Limb (tissue), 2 donors: ENCODE measurements around the gene SPRR2A.
"Not testable (repeated sequence)": the region's sequence is repeated elsewhere in the genome, so short reads cannot be mapped to it uniquely, and the experiment has no call there.

Experiments used
- DNase-seq, 2 donors: peaks; one replicate each; pipeline ENCODE4 v3.0.0-alpha.2; 2016; ENCODE audit errors: extremely low spot score in 2 of 2

The SPRR2A gene

GRCh38 chr1:153057375-153057774, at the start of gene SPRR2A:
Gene SPRR2A (minus strand): TSS chr1:153057512. CDS start chr1:153056735, 777 bp downstream.
- DNase-seq = no peak

DNA sequence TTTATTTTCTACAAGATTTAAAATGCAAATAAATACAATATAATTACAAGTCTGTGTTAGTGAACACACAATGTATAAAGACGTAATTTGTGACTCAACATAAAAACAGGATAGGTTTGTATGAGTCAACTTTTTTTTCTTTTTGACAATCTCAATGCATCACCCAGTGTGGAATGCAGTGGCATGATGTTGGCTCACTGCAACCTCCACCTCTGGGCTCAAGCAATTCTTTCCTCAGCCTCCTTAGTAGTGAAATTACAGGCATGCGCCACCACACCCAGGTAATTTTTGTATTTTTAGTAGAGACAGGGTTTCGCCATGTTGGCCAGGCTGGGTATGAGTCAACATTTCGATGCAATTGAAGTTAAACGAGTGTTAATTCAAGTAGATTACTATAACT, 42.9 kb upstream of the SPRR2A start:
- no peak for DNase-seq

GRCh38 chr1:153099461-153100045, 42.2 kb upstream of the SPRR2A start:
- no peak for DNase-seq

DNA sequence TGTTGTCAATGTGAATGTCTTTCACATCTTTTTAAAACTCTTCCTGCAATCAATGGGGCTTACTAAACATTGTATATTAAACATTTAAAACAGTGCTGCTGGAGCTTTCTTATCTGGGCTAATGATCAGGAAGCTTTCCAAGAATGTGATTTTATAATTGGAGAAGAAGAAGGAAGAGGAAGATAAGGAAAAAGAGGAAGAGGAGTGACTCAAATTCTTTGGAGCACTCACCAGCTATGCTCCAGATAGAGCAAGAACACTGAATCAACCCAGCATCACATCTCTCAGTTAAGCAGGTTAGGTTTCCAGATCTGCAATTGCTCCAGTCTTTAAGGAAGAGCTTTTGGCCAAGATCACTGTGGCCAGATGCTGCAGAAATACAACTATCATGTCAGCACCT, 38.5 kb upstream of the SPRR2A start:
- no peak for DNase-seq

DNA sequence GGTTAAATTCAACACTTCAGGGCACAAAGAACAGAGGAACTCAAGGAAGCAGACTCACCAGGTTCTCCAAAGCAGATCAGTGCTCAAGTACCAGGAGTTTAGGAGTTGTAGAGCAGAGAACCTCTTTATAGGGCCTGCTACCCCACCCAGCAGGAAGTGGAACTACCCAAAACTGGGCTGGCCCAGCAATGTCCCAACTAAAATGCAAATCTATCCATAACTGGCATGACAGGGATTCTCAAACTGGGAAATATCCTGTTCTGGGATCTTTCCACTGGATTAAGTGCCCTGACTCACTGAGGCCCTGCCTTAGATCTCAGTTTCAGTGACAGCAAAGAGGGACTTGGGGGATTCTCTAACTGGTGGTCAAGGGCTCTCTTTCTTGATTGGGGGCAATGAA, 37.1 kb upstream of the SPRR2A start, which contains the start of gene SPRR2E:
Gene SPRR2E (minus strand): TSS at position 101 of the 400 bp plus-strand sequence. CDS start 775 bp downstream, outside the sequence.
- no peak for DNase-seq

DNA sequence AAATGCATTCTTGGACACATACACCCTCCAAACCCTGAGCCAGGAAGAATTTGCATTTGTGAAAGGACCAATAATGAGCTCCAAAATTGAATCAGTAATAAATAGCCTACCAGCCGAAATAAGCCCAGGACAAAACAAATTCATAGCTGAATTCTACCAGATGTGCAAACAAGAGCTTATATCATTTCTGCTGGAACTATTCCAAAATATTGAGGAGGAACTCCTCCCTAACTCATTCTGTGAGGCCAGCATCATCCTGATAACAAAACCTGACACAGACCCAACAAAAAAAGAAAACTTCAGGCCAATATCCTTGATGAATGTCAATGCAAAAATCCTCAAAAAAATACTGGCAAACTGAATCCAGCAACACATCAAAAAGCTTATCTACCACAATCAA, 30.3 kb upstream of the SPRR2A start:
- DNase-seq = no peak

DNA sequence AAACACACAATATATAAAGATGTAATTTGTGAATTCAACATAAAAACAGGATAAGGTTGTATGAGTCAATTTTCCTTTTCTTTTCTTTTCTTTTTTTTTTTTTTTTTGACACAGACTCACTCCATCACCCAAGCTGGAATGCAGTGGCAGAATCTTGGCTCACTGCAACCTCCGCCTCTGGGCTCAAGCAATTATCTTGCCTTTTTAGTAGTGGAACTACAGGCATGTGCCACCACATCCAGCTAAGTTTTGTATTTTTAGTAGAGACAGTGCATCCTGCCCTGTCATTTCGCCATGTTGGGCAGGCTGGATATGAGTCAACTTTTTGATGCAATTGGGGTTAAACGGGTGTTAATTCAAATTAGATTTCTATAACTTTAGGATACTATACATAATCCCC, 24.4 kb upstream of the SPRR2A start:
- no peak for DNase-seq

DNA sequence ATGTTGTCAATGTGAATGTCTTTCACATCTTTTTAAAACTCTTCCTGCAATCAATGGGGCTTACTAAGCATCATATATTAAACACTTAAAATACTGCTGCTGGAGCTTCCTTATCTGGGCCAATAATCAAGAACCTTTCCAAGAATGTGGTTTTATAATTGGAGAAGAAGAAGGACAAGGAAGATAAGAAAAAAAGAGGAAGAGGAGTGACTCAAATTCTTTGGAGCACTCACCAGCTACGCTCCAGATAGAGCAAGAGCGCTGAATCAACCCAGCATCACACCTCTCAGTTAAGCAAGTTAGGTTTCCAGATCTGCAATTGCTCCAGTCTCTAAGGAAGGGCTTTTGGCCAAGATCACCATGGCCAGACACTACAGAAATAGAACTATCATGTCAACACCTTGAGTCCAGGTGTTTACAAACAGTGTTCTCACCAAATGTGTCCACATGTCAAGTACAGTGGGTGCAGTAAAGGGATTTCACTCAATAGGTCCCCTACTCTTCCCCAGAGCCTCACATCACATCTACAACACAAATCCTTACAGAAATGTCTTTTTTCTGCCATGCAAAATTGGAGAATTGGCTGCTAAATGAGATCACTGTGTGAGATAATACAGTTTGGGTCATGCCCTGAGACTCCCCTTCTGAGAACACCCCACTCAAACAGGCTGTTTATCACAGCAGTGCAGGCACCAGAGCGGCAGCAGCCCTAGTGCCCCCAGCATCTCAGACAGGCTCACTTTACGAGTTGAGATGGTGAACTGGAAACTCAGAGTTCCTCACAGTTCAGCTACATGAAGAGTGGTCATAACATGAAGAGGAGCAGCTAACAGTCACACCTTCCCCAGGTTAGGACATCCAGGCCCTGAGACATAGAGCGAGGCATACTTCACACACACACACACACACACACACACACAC, 15.8 kb upstream of the SPRR2A start:
- DNase-seq = no peak

GRCh38 chr1:153071511-153071910, 14.2 kb upstream of the SPRR2A start, which contains the start of gene SPRR2B:
Gene SPRR2B (minus strand): TSS chr1:153071611. CDS start chr1:153070839, 772 bp downstream.
- DNase-seq = no peak

- DNase-seq = no peak
Measured at GRCh38 chr1:153070243-153070642, 12.9 kb upstream of the SPRR2A start.

GRCh38 chr1:153058826-153059784, 1.8 kb upstream of the SPRR2A start:
- DNase-seq = no peak

GRCh38 chr1:153058154-153058553, 842 bp upstream of the SPRR2A start:
- DNase-seq = no peak

- not testable (repeated sequence) for DNase-seq
Measured at GRCh38 chr1:153056111-153056510, 1.2 kb downstream of the SPRR2A start.

GRCh38 chr1:153049211-153049610, 8.1 kb downstream of the SPRR2A start:
- no peak for DNase-seq

DNA sequence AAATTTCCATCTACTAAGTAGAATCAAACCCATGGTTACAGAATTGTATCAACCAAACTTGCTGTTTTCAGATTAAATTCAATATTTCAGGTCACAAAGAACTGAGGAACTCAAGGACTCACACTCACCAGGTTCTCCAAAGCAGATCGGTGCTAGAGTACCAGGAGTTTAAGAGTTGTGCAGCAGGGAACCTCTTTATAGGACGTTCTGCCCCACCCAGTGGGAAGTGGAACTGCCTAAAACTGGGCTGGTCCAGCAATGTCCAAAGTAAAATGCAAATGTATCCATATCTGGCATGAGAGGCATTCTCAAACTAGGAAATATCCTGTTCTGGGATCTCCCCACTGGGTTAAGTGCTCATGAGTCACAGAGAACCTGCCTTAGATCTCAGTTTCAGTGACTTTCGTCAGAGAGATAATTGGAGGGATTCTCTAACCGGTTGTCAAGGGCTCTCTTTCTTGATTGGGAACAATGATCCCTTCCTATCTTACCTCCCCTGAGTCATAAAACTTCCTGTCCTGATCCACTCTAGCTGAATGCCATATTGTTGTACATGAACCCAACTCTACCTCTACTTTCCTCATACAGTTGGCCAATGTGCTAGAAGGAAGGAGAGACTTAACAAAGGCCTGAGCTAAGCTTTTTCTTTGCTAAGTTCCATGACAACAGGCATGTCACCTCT, 16.2 kb downstream of the SPRR2A start, which contains the start of gene SPRR2D:
Gene SPRR2D (minus strand): TSS at position 171 of the 682 bp plus-strand sequence. CDS start 774 bp downstream, outside the sequence.
- DNase-seq = no peak

- DNase-seq = no peak
Measured at GRCh38 chr1:153035211-153035610, 22.1 kb downstream of the SPRR2A start.

GRCh38 chr1:153032677-153033308, 24.5 kb downstream of the SPRR2A start:
- DNase-seq = no peak

- DNase-seq = no peak
Measured at GRCh38 chr1:153032073-153032472, 25.2 kb downstream of the SPRR2A start.

DNA sequence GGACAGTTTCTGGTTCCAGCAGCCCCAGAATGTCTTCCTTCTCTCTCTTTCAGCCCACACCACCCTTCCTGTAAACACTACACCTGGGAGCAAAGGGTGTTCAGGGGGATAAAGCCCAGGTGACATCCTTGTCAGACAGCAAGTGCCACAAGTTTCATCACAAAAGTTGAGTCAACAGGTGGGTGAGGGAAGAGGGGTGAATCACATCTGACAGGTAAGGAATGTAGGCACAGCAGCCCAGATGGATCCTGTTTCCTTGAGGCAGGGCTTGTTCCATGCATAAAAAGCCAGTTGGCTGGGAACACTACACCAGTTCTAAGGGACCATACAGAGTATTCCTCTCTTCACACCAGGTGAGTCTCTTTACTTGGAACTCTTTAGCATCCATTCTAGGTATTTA, 26.4 kb downstream of the SPRR2A start, which contains the start of gene SPRR1B:
Gene SPRR1B (plus strand): TSS at position 309 of the 400 bp plus-strand sequence. CDS start 1,143 bp downstream, outside the sequence.
- no peak for DNase-seq

DNA sequence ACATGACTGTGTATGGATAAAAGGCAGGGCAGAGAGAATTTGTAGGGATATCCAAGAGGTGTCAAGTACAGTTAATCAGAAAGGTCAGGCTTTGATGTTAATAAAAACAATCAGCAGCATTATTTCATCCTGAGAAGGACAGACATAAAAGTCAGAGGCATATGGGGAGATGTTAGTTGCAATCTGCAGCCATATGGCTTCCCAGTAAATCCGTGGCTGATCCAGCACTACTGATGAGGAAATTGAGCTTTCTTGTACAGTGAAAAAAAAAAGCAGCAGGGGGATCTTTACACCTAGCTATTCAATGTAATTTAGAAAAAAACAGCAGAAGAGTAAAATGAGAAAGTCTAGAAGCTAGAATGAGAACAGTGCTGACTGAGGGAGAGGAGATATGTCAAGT, 28.5 kb downstream of the SPRR2A start:
- no peak for DNase-seq
